Measurements from ENCODE around the gene TRIM24. TPM values are rescaled to one million over a fixed set of nuclear protein-coding genes. Genes with fewer than 3 reads are reported as not detected.
"Not testable (repeated sequence)": the region's sequence is repeated elsewhere in the genome, so short reads cannot be mapped to it uniquely, and the experiment has no call there.

Gene TRIM24
- polyA plus RNA-seq, 3 donors, result 4.3 to 6.9 (median 5.0) TPM

- 85 to 88% (median 87%) methylated on average over 2 of the region's 2 CpGs for WGBS, 3 donors
- no peak overlapping the region for H3K27ac ChIP-seq (ENCODE audit: low read depth, low read length)
Measured at GRCh38 chr7:138483531-138483930, 23.5 kb downstream of the TRIM24 start.

- not testable (repeated sequence) for H3K27ac ChIP-seq (ENCODE audit: low read depth, low read length)
- 100% methylated on average over 1 of the region's 1 CpG for WGBS, 3 donors
Measured at GRCh38 chr7:138485508-138485907, 25.4 kb downstream of the TRIM24 start.

- H3K27ac ChIP-seq (ENCODE audit: low read depth, low read length), result not testable (repeated sequence)
- WGBS, 3 donors, result 84 to 91% (median 90%) methylated on average over 6 of the region's 6 CpGs
Measured at GRCh38 chr7:138489139-138489538, 29.1 kb downstream of the TRIM24 start.

- WGBS, 3 donors, result 77 to 90% (median 77%) methylated on average over 4 of the region's 4 CpGs
- no peak overlapping the region for H3K27ac ChIP-seq (ENCODE audit: low read depth, low read length)
Measured at GRCh38 chr7:138491612-138492386, 31.7 kb downstream of the TRIM24 start.

- H3K27ac ChIP-seq (ENCODE audit: low read depth, low read length), result no peak overlapping the region
- 79 to 88% (median 84%) methylated on average over 4 of the region's 4 CpGs for WGBS, 3 donors
Measured at GRCh38 chr7:138492423-138492822, 32.4 kb downstream of the TRIM24 start.

GRCh38 chr7:138493535-138493934, 33.5 kb downstream of the TRIM24 start:
- WGBS, 3 donors, result 90 to 96% (median 90%) methylated on average over 3 of the region's 3 CpGs
- H3K27ac ChIP-seq (ENCODE audit: low read depth, low read length), result no peak overlapping the region

- H3K27ac ChIP-seq (ENCODE audit: low read depth, low read length), result no peak overlapping the region
- WGBS, 3 donors, result 81 to 100% (median 88%) methylated on average over 1 of the region's 1 CpG
Measured at GRCh38 chr7:138495485-138495884, 35.4 kb downstream of the TRIM24 start.

GRCh38 chr7:138499340-138499739, 39.3 kb downstream of the TRIM24 start:
- no peak overlapping the region for H3K27ac ChIP-seq (ENCODE audit: low read depth, low read length)
- WGBS, 3 donors, result 88 to 95% (median 90%) methylated on average over 3 of the region's 3 CpGs

- not testable (repeated sequence) for H3K27ac ChIP-seq (ENCODE audit: low read depth, low read length)
- WGBS, 3 donors, result 97 to 98% (median 98%) methylated on average over 2 of the region's 2 CpGs
Measured at GRCh38 chr7:138500303-138500702, 40.2 kb downstream of the TRIM24 start.

- WGBS, 3 donors, result 88 to 97% (median 97%) methylated on average over 1 of the region's 1 CpG
- no peak overlapping the region for H3K27ac ChIP-seq (ENCODE audit: low read depth, low read length)
Measured at GRCh38 chr7:138500892-138501291, 40.8 kb downstream of the TRIM24 start.

GRCh38 chr7:138502023-138502767, 42.1 kb downstream of the TRIM24 start:
- H3K27ac ChIP-seq (ENCODE audit: low read depth, low read length), result no peak overlapping the region
- 69 to 89% (median 80%) methylated on average over 4 of the region's 4 CpGs for WGBS, 3 donors

GRCh38 chr7:138505361-138505873, 45.4 kb downstream of the TRIM24 start:
- no peak overlapping the region for H3K27ac ChIP-seq (ENCODE audit: low read depth, low read length)
- 95 to 98% (median 96%) methylated on average over 2 of the region's 2 CpGs for WGBS, 3 donors

- 0% methylated on average over 1 of the region's 1 CpG for WGBS, 3 donors
- H3K27ac ChIP-seq (ENCODE audit: low read depth, low read length), result no peak overlapping the region
Measured at GRCh38 chr7:138506764-138507163, 46.7 kb downstream of the TRIM24 start.

GRCh38 chr7:138510003-138510402, 49.9 kb downstream of the TRIM24 start:
- 81 to 87% (median 84%) methylated on average over 3 of the region's 3 CpGs for WGBS, 3 donors
- H3K27ac ChIP-seq (ENCODE audit: low read depth, low read length), result no peak overlapping the region

- H3K27ac ChIP-seq (ENCODE audit: low read depth, low read length), result no peak overlapping the region
- WGBS, 3 donors, result 98 to 100% (median 98%) methylated on average over 3 of the region's 3 CpGs
Measured at GRCh38 chr7:138512092-138512858, 52.2 kb downstream of the TRIM24 start.

- 82 to 85% (median 84%) methylated on average over 1 of the region's 1 CpG for WGBS, 3 donors
- no peak overlapping the region for H3K27ac ChIP-seq (ENCODE audit: low read depth, low read length)
Measured at GRCh38 chr7:138512885-138513284, 52.8 kb downstream of the TRIM24 start.

GRCh38 chr7:138513344-138513871, 53.3 kb downstream of the TRIM24 start:
- H3K27ac ChIP-seq (ENCODE audit: low read depth, low read length), result no peak overlapping the region
- 92 to 96% (median 93%) methylated on average over 4 of the region's 4 CpGs for WGBS, 3 donors

- 35 to 69% (median 55%) methylated on average over 1 of the region's 1 CpG for WGBS, 3 donors
- H3K27ac ChIP-seq (ENCODE audit: low read depth, low read length), result no peak overlapping the region
Measured at GRCh38 chr7:138514044-138514443, 54.0 kb downstream of the TRIM24 start.
